Smooth muscle cell (in vitro differentiated cells): ENCODE measurements around the gene ATG16L1. TPM values are rescaled to one million over a fixed set of nuclear protein-coding genes. Genes with fewer than 3 reads are reported as not detected.

ENCODE experiments used
- DNase-seq: peaks from one replicate; lab custom pipeline; 2025; ENCODE audit not compliant: unreplicated experiment; lab: John Stamatoyannopoulos, UW
- H2AFZ ChIP-seq: fragments of 200-600 bp; sonication (generic); 2 replicates; pipeline ENCODE4 v1.6.0; 2016; ENCODE audit warnings: antibody characterized with exemption, low read depth, mild to moderate bottlenecking
- H3F3A ChIP-seq: fragments of 200-600 bp; sonication (generic); 2 replicates; pipeline ENCODE4 v1.6.0; 2017; ENCODE audit warnings: antibody characterized with exemption, low read depth
- H3K27ac ChIP-seq: fragments of 200-600 bp; sonication (generic); 2 replicates; pipeline ENCODE4 v1.5.1; 2016; ENCODE audit warnings: low read depth, mild to moderate bottlenecking
- H3K27me3 ChIP-seq: fragments of 200-600 bp; sonication (generic); 2 replicates; pipeline ENCODE4 v1.6.1; 2016; ENCODE audit warnings: low read depth, mild to moderate bottlenecking
- H3K36me3 ChIP-seq: fragments of 200-600 bp; sonication (generic); 2 replicates; pipeline ENCODE4 v1.5.1; 2016; ENCODE audit warnings: low read depth
- H3K4me1 ChIP-seq: fragments of 200-600 bp; sonication (generic); 2 replicates; pipeline ENCODE4 v1.5.1; 2016; ENCODE audit warnings: low read depth
- H3K4me2 ChIP-seq: fragments of 200-600 bp; sonication (generic); 2 replicates; pipeline ENCODE4 v1.6.0; 2016; ENCODE audit warnings: mild to moderate bottlenecking
- H3K4me3 ChIP-seq: fragments of 200-600 bp; sonication (generic); 2 replicates; pipeline ENCODE4 v1.5.1; 2016; ENCODE audit warnings: mild to moderate bottlenecking
- H3K79me2 ChIP-seq: fragments of 200-600 bp; sonication (generic); 2 replicates; pipeline ENCODE4 v1.6.0; 2016; ENCODE audit warnings: low read depth, mild to moderate bottlenecking
- H3K9ac ChIP-seq: fragments of 200-600 bp; sonication (generic); 2 replicates; pipeline ENCODE4 v1.6.0; 2016; ENCODE audit warnings: low read depth
- H3K9me3 ChIP-seq: fragments of 200-600 bp; sonication (generic); replicated peaks from 2 replicates; pipeline ENCODE4 v1.5.1; 2016; ENCODE audit warnings: low read depth
- H4K20me1 ChIP-seq: fragments of 200-600 bp; sonication (generic); 2 replicates; pipeline ENCODE4 v1.6.0; 2016; ENCODE audit warnings: low read depth
- CTCF ChIP-seq: fragments of 200-600 bp; sonication (generic); IDR thresholded peaks from 2 replicates; pipeline ENCODE4 v1.5.1; 2017; ENCODE audit warnings: borderline replicate concordance, mild to moderate bottlenecking, antibody characterized with exemption; ENCODE audit not compliant: insufficient read depth, poor library complexity, severe bottlenecking
- WGBS: methylation state at CpG from one replicate; pipeline ENCODE4 v1.1.7; 2016; ENCODE audit warnings: low lambda C conversion rate; 5-methylcytosine and 5-hydroxymethylcytosine counted together
- polyA plus RNA-seq: library from polyadenylated mRNA; unstranded; fragments of >200 nt; fragmentation: Nextera tagmentation; extraction: Ambion mirVana; gene quantifications from 2 replicates; pipeline ENCODE4 v1.2.1, GENCODE V29; 2016
- total RNA-seq: library from RNA; depleted of rRNA; stranded (reverse); fragments of >200 nt; gene quantifications from 2 replicates; pipeline ENCODE4 v1.2.3, GENCODE V29; 2014

The ATG16L1 gene
- total and polyA plus RNA-seq, 2 experiments from 2014 or later, result 12.5 to 26.4 TPM

GRCh38 chr2:233213011-233213410, 38.5 kb upstream of the ATG16L1 start:
- peaks cover 4% of the 10 kb centered on the region for H3K4me1 ChIP-seq
- DNase-seq, result no peak
- no peaks in the 10 kb centered on the region for H3K27me3 ChIP-seq
- H4K20me1 ChIP-seq, result no peaks in the 10 kb centered on the region
- H3K9ac ChIP-seq, result no peak overlapping the region
- no peak for TF ChIP-seq CTCF
- H3K79me2 ChIP-seq, result no peaks in the 10 kb centered on the region
- H3K4me3 ChIP-seq, result no peak overlapping the region
- WGBS, result 90% methylated on average over 15 of the region's 15 CpGs
- no peaks in the 10 kb centered on the region for H3K9me3 ChIP-seq
- H3K4me2 ChIP-seq, result no peak overlapping the region
- H3K27ac ChIP-seq, result no peak overlapping the region
- H3F3A ChIP-seq, result no peaks in the 10 kb centered on the region
- no peak overlapping the region for H2AFZ ChIP-seq
- no peaks in the 10 kb centered on the region for H3K36me3 ChIP-seq

DNA sequence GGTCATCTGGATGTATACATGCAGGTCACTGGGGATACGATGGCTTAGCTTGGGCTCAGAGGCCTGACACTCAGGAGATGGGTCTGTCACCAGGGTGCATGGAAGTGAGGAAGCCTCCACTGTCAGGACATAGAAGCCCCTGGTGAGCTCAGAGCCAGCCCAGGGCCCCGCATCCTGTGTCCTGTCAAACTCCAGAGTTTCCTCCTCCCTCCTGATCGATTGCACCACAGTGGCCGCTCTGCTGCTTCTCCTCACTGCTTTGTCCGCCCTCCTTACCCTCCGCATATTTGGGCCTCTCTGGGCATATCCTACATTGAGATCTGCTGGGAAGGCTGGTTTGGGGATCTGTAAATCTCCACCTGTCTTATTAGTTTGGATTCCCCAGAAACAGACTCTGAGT, 37.5 kb upstream of the ATG16L1 start:
- Histone ChIP-seq H2AFZ (no peak overlapping the region), H3K4me1 (peaks cover 4% of the 10 kb centered on the region), H3K4me2 (no peak overlapping the region), H3K9me3 (no peaks in the 10 kb centered on the region), H3K27me3 (no peaks in the 10 kb centered on the region), H3F3A (no peaks in the 10 kb centered on the region), H3K27ac (no peak overlapping the region), H4K20me1 (no peaks in the 10 kb centered on the region), H3K4me3 (no peak overlapping the region), H3K9ac (no peak overlapping the region), H3K79me2 (no peaks in the 10 kb centered on the region), H3K36me3 (no peaks in the 10 kb centered on the region)
- DNase-seq, result no peak
- 89% methylated on average over 6 of the region's 6 CpGs for WGBS
- no peak for TF ChIP-seq CTCF

DNA sequence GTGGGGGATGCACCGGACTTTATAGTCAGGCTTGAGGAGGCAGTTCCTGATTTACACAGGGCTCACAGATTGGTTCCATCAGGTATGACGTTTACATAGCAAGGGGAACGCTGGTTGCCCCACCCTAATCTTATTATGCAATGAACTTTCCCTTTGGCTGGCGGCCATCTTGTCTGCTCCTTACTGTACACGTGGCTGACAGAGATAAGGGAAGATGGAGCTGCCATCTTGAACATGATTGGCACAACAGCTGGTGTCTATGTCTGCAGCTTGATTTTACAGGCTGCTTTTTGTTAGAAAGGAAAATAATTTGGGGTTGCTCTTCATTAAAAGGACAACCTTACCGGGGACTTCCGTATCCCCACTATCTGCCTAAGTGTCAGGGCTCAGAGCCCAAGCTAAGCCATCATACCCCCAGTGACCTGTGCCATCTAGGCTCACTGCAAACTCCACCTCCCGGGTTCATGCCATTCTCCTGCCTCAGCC, 33.5 kb upstream of the ATG16L1 start:
- H3K9ac ChIP-seq, result no peak overlapping the region
- TF ChIP-seq CTCF, result no peak
- H3K9me3 ChIP-seq, result no peaks in the 10 kb centered on the region
- no peaks in the 10 kb centered on the region for H3K79me2 ChIP-seq
- no peaks in the 10 kb centered on the region for H3K27me3 ChIP-seq
- DNase-seq, result no peak
- no peaks in the 10 kb centered on the region for H3K36me3 ChIP-seq
- 94% methylated on average over 8 of the region's 8 CpGs for WGBS
- no peak overlapping the region for H3K4me3 ChIP-seq
- no peak overlapping the region for H2AFZ ChIP-seq
- no peak overlapping the region for H3K27ac ChIP-seq
- H3K4me2 ChIP-seq, result no peak overlapping the region
- no peaks in the 10 kb centered on the region for H3K4me1 ChIP-seq
- H3F3A ChIP-seq, result no peaks in the 10 kb centered on the region
- no peaks in the 10 kb centered on the region for H4K20me1 ChIP-seq

DNA sequence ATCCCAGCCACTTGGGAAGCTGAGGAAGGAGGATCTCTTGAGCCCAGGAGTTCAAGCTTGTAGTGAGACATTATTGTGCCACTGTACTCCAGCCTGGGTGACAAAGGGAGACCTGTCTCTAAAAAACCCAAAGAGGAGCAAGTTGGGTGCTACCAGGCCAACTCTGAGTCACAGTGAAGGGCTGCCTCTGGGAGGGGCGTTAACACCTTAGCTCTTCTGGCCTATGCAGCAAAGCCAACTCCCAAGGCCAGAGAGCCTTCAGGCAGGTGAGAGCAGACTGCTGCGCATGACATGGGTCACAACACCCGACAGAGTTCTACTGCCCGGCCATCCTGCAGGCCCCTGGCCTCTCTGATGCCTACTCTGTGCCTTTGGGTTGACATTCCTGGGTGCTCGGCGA, 32.6 kb upstream of the ATG16L1 start:
- 92% methylated on average over 6 of the region's 6 CpGs for WGBS
- no peaks in the 10 kb centered on the region for H3F3A ChIP-seq
- no peak overlapping the region for H3K4me3 ChIP-seq
- H2AFZ ChIP-seq, result no peak overlapping the region
- H3K79me2 ChIP-seq, result no peaks in the 10 kb centered on the region
- H3K36me3 ChIP-seq, result no peaks in the 10 kb centered on the region
- no peak for DNase-seq
- TF ChIP-seq CTCF, result no peak
- no peaks in the 10 kb centered on the region for H3K9me3 ChIP-seq
- no peaks in the 10 kb centered on the region for H3K4me1 ChIP-seq
- no peak overlapping the region for H3K4me2 ChIP-seq
- no peak overlapping the region for H3K9ac ChIP-seq
- H4K20me1 ChIP-seq, result no peaks in the 10 kb centered on the region
- no peak overlapping the region for H3K27ac ChIP-seq
- no peaks in the 10 kb centered on the region for H3K27me3 ChIP-seq
